T-helper 22 cell (primary cell): Measurements from ENCODE around the gene MOV10L1.

ENCODE experiments used
- DNase-seq: peaks from one replicate; pipeline ENCODE4 v3.0.0-alpha.2; 2020; ENCODE audit warnings: low read depth

MOV10L1 gene

DNA sequence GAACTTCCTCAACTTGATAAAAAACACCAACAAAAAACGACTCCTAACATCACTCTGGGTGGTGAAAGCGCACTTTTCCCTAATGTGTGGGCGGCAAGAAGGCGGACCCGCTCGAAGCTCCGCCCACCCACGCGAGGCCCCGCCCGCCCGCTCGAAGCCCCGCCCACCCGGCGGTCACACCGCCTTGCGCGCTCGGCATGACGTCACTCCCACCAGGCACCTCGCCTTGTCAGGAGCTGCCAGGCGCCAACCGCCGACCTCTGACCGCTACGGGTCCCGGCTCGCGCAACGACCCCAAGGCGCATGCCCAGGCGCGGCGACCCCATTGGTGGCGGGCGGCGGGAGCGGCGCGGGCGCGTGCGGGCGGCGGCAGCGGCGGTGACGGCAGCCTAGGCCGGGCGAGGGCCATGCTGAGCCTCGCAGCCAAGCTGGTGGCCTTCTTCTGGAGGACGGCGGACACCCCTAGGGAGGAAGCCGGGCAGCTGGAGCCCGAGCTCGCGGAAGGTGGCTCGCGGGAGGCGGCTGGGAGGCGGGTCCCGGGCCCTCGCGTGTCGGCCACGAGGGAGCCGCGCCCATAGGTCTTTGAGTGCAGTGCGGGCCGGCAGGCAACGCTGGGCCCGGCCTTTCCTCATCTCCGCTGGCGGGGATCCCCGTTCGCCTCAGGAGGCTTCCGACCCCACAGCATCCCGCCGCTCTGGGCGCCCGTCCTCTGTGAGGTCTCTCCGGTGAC, at the start of gene MOV10L1:
TSS of gene MOV10L1 (plus strand) at position 325 of the 730 bp plus-strand sequence. CDS start at position 408, 83 bp downstream.
- DNase-seq: no peak

DNA sequence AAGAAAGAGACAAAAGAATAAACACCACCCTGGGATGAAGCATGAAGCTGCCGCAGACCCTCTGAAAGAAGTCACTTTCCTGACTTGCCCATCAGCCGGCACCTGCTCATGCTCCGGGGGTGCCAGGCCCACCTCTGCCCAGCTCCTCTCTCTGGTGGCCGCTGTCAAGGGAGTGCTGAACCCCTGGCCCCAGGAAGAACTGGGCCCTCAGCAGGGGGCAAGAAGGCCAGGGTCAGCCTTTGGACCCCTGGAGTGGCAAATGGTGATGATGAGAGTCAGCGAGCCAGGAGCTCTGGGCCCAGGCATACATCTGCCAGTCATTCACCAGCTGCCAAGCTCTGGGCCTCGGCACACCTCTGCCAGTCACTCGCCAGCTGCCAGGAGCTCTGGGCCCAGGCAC, 49.1 kb upstream of the MOV10L1 start:
- no peak for DNase-seq

DNA sequence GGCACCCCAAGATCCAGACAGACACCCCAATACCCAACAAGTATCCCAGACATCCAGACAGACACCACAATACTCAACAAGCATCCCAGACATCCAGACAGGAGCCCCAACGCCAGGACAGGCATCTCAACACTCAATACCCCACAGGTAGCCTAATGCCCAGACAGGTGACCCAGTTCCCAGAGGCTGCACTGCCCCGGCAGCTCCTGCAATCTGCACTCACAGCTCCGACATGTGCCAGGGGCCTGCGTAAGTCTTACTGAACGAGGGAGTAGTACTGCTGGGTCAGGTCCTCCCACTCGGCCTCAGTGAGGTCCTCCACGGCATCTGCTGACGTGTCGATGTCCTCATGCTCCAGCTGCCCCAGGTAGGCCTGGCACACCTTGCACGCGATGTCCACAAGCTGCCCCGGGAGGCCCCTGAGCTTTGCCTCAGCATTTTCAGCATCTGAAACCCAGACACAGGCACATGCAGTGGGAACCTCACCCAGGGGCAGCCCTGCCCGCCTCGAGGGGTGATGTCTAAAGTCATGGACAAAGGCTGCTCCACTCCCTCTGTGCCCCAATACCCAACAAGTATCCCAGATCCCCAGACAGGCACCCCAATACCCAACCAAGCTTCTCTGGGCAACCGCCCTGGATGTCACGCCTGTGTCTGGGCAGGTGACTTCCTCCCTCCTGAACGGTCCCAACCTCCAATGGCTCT, 48.3 kb upstream of the MOV10L1 start:
- DNase-seq: no peak

DNA sequence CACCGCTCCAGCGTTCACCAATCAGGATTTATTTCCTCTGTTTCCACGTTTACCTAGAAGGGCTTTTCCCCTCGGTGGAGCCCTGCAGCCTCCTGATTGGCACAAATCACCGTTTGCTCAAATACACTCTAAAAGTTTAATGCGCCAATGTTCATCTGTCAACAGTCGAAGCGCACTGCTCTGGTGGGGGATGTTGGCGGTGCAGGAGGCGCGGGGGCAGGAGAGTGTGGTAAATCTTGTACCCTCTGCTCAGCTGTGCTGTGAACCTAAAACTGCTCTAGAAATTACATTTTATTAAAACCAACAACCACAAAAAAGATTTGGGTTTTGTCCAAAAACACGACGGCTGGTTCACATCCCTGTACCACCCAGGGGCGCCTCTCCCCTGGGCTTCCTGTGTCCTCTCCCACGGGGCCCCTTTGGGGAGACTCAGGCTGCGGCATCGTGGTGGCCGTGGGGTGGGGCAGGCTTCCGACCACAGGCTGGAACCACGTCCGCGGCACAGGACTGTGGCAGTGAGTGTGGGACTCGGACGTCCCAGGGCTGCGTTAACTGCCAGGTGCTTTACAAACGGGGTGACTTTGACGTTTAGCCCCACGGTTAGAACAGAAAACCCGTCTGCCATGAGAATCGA, 45.2 kb upstream of the MOV10L1 start:
- no peak for DNase-seq

DNA sequence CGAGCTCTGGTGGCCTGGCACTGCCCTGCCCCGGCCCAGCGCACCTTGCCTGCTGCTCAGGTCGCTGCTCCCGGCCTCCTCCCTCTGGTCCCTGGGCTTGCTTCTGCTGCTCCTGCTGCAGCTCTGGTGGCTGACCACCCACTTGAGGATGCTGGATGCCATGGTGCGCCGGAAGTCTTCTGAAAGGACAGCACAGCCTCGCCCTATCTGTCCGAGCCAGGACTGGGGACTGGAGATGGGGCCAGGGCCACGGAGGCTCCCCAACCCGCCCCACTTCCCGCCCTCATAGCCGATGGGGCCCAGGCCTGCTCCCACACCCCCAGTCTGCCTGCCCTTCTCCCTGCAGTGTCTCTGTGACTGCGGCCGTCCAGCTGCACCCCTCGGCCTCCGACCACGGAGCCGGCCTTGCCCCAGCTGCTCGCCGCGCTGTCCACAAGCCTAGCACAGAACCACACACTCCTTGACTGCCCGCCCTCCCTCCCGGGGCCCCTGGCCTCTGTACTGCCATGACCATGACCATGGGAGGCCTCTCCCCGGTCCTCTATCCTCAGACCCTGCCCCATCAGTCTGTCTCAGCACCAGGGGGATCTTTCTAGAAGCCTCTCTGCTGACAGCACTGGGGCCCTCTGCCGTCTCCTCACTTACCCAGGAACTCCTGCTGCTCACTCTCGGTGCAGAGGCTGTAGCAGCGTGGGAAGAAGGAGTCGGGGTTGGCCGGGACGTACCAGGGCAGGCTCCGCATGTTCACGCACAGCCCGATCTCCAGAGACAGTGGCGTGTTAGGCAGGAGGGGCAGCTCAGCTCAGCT, 44.4 kb upstream of the MOV10L1 start:
- no peak for DNase-seq

DNA sequence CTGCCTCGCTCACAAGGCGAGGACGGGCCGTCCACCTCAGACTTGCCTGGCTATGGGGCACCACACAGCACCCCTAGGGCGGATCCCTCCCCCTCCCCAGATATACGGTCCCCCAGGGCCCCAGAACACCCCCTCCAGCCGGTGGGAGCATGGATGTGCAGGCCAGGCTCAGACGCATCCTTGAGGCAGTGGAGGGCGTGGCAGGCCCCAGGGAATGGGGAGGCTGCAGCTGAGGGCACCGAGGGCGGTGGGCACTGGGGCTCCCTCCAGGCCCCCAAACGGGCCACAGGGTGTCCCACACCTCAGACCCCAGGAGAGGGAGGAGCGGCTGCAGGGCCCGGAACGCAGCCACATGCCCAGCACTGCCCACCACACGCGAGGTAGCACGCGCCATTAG, 43.8 kb upstream of the MOV10L1 start:
- no peak for DNase-seq

DNA sequence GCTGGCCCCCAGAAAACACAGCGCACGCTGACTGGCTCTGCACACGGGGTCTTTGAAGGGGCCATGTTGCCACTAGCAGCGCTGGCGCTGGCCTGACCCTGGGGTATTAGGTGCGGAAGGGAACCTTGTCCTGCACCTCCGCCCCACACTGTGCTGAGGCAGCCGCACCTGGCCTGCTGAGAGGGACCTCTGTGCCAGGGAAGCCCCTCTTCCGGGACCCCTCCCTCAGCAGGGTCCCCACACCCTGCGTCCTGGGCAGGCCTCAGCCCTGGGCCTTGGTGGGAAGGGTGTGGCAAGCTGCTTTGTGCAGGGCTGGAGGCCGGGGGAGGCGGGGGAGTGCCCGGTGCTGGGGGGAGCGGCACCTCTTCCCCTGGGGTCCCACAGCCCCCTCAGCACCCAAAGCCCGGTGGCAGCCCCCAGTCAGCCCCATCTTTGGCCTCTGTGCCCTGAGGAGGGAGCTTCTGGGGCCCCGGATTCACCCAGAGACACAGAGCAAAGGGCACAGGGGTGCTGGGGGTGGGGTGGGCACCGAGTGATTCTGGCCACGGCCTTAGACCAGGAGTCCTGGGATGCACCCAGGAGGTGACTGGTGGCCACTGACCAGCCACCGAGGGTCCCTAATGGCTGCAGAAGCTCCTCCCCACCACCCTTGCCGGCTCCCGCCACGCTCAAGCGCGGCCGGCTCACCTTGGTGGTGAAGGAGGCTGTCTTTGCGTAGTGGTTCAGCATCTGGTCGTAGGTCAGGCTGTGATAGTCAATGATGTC, 43.1 kb upstream of the MOV10L1 start:
- no peak for DNase-seq

DNA sequence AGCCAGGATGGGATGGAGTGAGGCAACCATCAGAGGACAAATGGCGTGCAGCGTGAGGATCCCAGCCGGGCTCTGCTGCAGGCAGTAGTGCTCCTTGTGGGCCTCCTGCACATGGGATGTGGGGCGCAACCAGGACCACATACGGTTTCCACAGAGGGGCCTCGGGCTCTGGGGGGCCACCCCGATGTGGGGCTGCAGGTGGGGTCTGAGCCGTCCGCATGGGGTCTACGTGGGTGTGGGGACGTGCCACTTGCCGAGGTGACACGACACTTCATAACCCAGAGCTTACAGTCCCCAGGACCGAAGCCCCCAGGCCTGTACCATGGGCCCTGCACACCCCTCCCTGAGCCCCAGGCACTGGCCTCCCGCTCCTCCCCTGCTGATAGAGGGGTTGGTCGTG, 42.5 kb upstream of the MOV10L1 start:
- no peak for DNase-seq

DNA sequence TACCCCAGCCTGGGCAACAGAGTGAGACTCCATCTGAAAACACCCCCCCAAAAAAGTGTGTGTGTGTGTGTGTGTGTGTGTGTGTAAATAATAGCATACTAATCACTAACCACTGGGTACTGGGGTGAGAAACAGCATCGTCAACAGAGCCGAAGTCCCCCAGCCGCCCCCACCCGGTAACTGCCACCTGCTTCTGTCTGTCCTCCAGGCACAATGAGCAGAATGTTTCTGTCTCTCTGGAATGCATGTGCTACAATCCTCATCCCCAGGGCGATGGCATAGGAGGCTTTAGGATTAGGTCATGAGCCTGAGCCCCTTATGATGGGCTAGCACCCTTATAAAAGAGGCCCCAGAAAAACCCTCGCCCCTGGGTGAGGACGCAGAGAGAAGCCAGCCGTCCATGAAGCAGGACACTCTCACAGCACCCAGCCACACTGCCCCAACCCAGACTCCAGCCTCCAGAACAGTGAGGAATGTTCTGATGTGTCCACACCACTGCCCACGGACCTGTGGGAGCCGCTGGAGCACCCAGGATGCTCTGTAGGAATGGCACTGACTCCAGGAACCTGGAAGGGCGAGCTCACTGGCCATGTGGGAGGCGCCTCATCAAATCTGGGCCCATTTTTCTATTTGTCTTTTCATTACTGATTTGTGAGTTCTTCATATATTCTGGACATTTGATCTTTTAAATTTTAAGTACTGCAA, 41.6 kb upstream of the MOV10L1 start:
- no peak for DNase-seq

DNA sequence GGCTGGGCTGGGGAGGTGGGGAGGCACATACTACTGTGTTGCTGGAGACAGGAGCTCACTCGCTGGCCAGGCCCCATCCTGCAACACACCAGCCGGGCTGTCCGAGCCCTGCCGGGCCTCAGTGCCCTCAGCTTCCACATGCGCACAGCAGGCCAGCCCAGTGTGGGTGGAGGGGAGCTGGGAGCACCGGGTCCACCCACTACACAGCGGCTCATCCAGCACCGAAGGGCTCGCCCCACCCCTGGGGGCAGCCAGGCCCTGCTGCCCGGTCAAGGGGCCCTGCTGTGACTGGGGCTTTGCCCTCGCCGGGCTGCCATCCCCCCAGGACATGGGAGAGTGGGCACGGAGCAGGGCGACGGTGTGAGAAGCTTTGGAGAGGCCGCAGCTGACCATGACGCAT, 41.0 kb upstream of the MOV10L1 start:
- no peak for DNase-seq

DNA sequence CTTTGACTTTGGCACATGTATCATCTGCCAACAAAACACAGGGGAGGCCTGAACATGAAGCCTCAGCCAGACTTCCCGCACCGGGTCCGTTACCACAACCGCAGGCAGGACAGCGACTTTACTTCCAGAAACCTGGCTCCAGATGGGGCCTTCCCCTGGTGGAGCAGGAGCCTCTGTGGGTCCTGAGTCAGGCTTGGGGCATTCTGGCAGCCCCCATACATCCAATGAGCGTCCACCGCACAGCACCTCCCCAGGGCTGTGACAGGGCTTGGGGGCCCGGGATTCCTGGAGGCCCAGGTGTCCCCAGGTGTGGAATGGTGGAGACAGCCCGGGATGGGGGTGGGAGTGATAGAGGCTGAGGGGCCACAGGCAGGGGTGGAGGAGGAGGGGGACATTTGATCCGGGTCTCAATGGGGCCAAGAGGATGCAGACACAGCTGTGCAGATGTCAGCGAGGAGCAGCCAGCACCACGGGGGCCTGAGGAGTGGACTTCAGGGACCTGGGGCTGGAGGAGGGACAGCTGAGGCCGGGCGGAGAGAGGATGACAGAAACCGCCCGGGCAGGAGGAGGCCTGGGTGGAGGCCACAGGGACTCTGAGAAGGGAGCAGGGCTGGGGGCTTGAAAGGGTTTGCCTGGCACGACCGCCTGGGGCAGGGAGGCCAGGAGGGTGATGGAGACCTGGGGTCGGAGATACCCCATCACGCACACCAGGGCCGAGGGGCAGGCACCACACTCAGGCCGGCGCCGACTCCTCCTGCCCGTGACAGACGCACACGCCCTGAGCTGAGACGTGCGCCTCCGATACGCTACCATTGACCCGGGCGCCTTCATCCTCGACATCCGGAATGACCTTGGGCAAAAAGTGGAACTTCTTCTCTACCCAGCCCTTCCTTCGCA, 40.3 kb upstream of the MOV10L1 start:
- DNase-seq: no peak

DNA sequence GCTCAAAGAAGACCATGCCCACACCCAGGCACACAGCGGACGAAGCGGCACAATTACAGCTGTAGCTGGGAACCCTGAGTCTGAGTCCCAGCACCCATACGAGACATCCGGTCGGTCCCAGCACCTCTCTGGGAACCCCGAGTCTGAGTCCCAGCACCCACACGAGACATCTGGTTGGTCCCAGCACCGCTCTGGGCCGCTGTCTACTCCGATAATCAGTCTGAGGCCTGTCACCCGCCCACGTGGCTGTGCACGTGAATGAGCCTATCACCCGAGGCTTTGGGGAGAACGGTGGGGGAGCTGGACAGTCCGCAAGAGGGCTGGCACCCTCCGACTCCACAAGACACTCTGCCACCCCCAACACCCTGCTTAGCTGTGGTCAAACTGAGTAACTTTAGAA, 37.9 kb upstream of the MOV10L1 start:
- no peak for DNase-seq

DNA sequence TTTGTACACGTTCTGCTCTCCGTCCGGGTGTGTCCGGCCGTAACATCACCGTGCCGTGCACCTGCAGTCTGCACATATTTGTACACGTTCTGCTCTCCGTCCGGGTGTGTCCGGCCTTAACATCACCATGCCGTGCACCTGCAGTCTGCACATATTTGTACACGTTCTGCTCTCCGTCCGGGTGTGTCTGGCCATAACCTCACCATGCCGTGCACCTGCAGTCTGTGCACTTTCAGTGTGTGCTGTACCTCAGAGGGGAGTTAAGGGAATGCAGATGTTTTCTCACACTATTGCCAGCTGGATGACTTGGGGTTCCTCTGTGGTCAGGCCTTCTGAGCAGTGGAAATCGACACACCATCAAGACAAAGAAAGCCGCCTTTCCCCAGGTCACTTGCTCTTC, 35.9 kb upstream of the MOV10L1 start:
- no peak for DNase-seq

DNA sequence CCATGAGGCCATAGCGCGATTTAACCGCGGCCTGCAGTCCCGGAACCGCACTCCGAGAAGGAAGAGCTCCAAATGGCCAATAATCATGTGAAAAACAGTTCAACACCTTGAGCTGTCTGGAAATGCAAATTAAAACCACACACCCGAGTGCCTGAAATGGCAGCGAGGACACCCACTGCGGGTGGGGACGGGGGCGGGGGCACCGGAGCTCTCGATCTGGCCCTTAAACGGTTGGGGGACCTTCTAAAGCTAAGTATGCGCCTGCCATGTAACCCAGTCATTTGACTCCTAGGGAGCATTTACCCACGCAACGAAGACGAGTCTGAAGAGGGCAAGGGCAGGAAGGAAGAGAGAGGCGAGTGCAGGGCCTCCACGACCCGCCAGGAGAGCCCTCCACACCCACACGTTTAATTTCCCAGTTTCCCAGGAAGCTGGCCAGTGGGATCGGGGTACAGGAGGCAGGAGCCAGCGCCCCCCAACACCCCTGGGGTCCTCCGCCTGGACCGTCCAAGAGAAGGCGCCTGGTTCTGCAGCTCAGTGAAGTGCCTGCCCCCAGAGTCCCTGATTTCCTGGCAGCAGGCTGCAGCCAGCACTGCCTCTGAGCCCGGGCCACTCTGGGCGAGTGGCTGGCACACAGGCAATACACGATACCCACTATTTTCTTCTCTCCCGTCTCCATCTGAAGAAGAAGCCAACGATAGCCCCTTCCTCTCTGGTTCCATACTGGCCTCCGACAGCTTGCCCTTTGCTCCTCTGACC, 33.4 kb upstream of the MOV10L1 start:
- DNase-seq: no peak

DNA sequence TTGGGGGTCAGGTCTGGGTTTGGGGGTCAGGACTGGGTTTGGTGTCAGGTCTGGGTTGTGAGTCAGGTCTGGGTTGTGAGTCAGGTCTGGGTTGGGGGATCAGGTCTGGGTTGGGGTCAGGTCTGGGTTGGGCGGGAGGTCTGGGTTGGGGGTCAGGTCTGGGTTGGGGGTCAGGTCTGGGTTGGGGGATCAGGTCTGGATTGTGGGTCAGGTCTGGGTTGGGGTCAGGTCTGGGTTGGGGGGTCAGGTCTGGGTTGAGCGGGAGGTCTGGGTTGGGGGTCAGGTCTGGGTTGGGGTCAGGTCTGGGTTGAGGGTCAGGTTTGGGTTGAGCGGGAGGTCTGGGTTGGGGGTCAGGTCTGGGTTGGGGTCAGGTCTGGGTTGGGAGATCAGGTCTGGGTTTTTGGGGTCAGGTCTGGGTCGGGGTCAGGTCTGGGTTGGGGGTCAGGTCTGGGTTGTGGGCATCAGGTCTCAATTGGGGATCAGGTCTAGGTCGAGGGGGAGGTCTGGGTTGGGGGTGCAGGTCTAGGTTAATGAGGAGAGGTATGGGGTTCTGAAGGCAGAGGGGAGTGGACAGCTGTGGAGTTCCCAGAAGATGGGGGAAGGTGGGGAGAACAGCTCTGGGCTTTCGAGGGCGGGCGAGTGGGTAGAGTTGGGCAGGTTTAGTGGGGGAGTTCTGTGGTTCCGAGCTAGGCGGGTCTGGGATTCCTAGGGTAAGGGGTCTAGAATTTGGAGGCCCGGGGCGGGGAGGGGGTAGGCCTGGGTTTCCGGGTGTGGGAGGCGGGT, 32.3 kb upstream of the MOV10L1 start:
- DNase-seq: no peak

DNA sequence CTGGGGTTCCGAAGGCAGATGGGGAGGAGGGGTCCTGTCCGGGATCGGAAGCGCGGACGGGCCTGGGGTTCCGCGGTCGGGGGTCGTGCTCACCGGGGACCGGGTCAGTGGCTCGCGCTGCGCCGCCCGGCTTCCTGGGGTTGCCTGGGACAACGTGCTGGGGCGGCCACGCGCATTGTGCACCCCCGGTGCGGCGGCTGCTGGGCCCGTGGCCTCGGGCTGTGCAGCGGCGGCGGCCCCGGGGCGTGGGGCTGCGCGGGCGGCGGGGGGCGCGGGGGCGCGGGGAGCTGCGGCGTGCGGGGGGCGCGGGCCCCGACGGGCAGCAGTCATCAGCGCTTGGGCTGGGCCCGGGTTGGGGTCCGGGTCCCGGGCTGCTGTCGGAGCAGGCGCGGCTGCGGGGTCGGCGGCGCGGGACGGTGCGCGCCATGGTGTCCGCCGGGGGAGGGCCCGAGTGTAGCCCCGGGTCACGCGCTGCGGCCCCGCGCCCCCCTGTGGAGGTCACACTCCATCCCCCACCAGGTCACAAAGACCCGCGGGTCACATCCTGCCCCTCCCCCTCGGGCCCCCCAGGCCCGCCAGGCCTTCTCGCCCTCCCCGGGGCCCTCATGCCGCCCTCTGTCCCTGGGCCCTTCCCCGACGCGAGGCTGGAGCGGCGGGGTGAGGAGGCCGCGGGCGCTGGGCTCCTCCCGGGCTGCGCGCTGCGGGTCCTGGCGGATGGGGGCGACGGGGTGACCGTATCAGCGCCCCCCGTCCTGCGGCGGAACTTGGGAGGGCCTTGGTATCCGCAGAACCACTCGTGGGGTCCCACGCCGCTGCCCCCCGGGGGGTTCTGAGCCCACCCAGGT, 31.5 kb upstream of the MOV10L1 start, which contains the start of gene TTLL8:
TSS of gene TTLL8 (minus strand) at position 238 of the 845 bp plus-strand sequence.
- DNase-seq: no peak
